Mesenchymal stem cell (in vitro differentiated cells and primary cell): ENCODE data around the gene CUEDC2.

Source experiments
- DNase-seq: peaks from one replicate; pipeline ENCODE4 v3.0.0-alpha.2; 2013
- H2AFZ ChIP-seq: one replicate; pipeline ENCODE4 v1.6.1; 2013; ENCODE audit warnings: low read depth, mild to moderate bottlenecking, control low read depth, inconsistent platforms, low read length, moderate library complexity
- H2AK5ac ChIP-seq: 2 replicates; pipeline ENCODE4 v1.6.1; 2013; ENCODE audit warnings: low read length, moderate library complexity, mild to moderate bottlenecking, inconsistent platforms; ENCODE audit not compliant: severe bottlenecking
- H2BK120ac ChIP-seq: one replicate; pipeline ENCODE4 v1.6.1; 2013; ENCODE audit warnings: low read depth, mild to moderate bottlenecking, inconsistent platforms, low read length, moderate library complexity
- H2BK12ac ChIP-seq, 2 experiments: one replicate each; pipeline ENCODE4 v1.6.1; 2013; ENCODE audit warnings: inconsistent platforms in 2 of 2, low read length in 2 of 2, mild to moderate bottlenecking in 2 of 2, moderate library complexity in 2 of 2, control low read depth in 1 of 2
- H2BK15ac ChIP-seq: one replicate; pipeline ENCODE4 v1.6.1; 2013; ENCODE audit warnings: mild to moderate bottlenecking, low read depth, inconsistent platforms; ENCODE audit not compliant: poor library complexity, severe bottlenecking
- H2BK5ac ChIP-seq: 2 replicates; pipeline ENCODE4 v1.6.1; 2013; ENCODE audit warnings: low read depth, mild to moderate bottlenecking, low read length, control low read depth, inconsistent platforms; ENCODE audit not compliant: poor library complexity, severe bottlenecking
- H3K14ac ChIP-seq, 2 experiments: one replicate each; pipeline ENCODE4 v1.6.1; 2013; ENCODE audit warnings: inconsistent platforms in 2 of 2, low read length in 2 of 2, control low read depth in 1 of 2, mild to moderate bottlenecking in 1 of 2, moderate library complexity in 1 of 2
- H3K18ac ChIP-seq, 2 experiments: one replicate each; pipeline ENCODE4 v1.6.1; 2013; ENCODE audit warnings: inconsistent platforms in 2 of 2, low read length in 2 of 2, control low read depth in 1 of 2, low read depth in 1 of 2, mild to moderate bottlenecking in 1 of 2
- H3K23ac ChIP-seq, 2 experiments: one replicate each; pipeline ENCODE4 v1.6.1; 2013; ENCODE audit warnings: inconsistent platforms in 2 of 2, low read length in 2 of 2, mild to moderate bottlenecking in 2 of 2, moderate library complexity in 2 of 2, control low read depth in 1 of 2
- H3K27ac ChIP-seq: 2 replicates; pipeline ENCODE4 v1.5.1; 2013; ENCODE audit warnings: mild to moderate bottlenecking, moderate library complexity, low read length, control low read depth, inconsistent platforms; ENCODE audit not compliant: poor library complexity, severe bottlenecking
- H3K27me3 ChIP-seq, 2 experiments: 2 replicates each; pipeline versions ENCODE4 v1.6.1 to v1.7.0; 2013; ENCODE audit warnings: low read length in 2 of 2, mild to moderate bottlenecking in 2 of 2, moderate library complexity in 2 of 2, control low read depth in 1 of 2, inconsistent platforms in 1 of 2; ENCODE audit not compliant: control insufficient read depth in 1 of 2, insufficient read depth in 1 of 2
- H3K36me3 ChIP-seq, 2 experiments: 2 replicates each; pipeline versions ENCODE4 v1.6.1 to v1.7.0; 2013; ENCODE audit warnings: low read length in 2 of 2, control low read depth in 1 of 2, inconsistent platforms in 1 of 2, low read depth in 1 of 2, mild to moderate bottlenecking in 1 of 2; ENCODE audit not compliant: insufficient read depth in 2 of 2, control insufficient read depth in 1 of 2
- H3K4ac ChIP-seq, 2 experiments: one replicate each; pipeline ENCODE4 v1.6.1; 2013; ENCODE audit warnings: inconsistent platforms in 2 of 2, low read length in 2 of 2, mild to moderate bottlenecking in 2 of 2, moderate library complexity in 2 of 2, control low read depth in 1 of 2, low read depth in 1 of 2
- H3K4me1 ChIP-seq: 2 replicates; pipeline ENCODE4 v1.6.1; 2013; ENCODE audit warnings: low read depth, low read length, control low read depth; ENCODE audit not compliant: control insufficient read depth, insufficient read depth
- H3K4me2 ChIP-seq: 2 replicates; pipeline ENCODE4 v1.6.1; 2013; ENCODE audit warnings: low read length, mild to moderate bottlenecking, inconsistent platforms; ENCODE audit not compliant: poor library complexity, severe bottlenecking
- H3K4me3 ChIP-seq, 2 experiments: 2 replicates each; pipeline versions ENCODE4 v1.5.1 to v1.7.0; 2013; ENCODE audit warnings: low read length in 2 of 2, mild to moderate bottlenecking in 2 of 2, control low read depth in 1 of 2, low read depth in 1 of 2; ENCODE audit not compliant: insufficient read depth in 1 of 2
- H3K79me1 ChIP-seq: replicated peaks from 2 replicates; pipeline ENCODE4 v1.6.1; 2013; ENCODE audit warnings: mild to moderate bottlenecking, control low read depth, low read length, inconsistent platforms; ENCODE audit not compliant: poor library complexity, severe bottlenecking
- H3K9ac ChIP-seq: 2 replicates; pipeline ENCODE4 v1.7.0; 2013; ENCODE audit warnings: mild to moderate bottlenecking, low read length, moderate library complexity
- H3K9me3 ChIP-seq: 2 replicates; pipeline ENCODE4 v1.7.0; 2013; ENCODE audit warnings: mild to moderate bottlenecking, low read length; ENCODE audit not compliant: control insufficient read depth
- H4K8ac ChIP-seq: one replicate; pipeline ENCODE4 v1.6.1; 2013; ENCODE audit warnings: inconsistent platforms, mild to moderate bottlenecking, low read length, moderate library complexity
- H4K91ac ChIP-seq: one replicate; pipeline ENCODE4 v1.6.1; 2013; ENCODE audit warnings: mild to moderate bottlenecking, low read length, inconsistent platforms
- WGBS: methylation state at CpG from one replicate; pipeline ENCODE4 v1.1.7; 2013; ENCODE audit warnings: mixed read lengths; 5-methylcytosine and 5-hydroxymethylcytosine counted together

The CUEDC2 gene

GRCh38 chr10:102450374-102451104 is 18.2 kb upstream of the CUEDC2 start:
- H2AFZ ChIP-seq: peak overlapping the region; percentile 55
- WGBS: under 1% methylated on average over 71 of the region's 104 CpGs
- peak overlapping the region; percentile 11 for H2BK120ac ChIP-seq
- H3K9me3 ChIP-seq: no peaks in the 10 kb centered on the region
- H3K4ac ChIP-seq: peak overlapping the region; percentile 35 to 91
- H3K23ac ChIP-seq: peak overlapping the region in 1 of 2 experiments; percentile 34
- peak overlapping the region; percentile 9 for H2BK5ac ChIP-seq
- peak overlapping the region; percentile 78 for H4K91ac ChIP-seq
- H2BK12ac ChIP-seq: peak overlapping the region; percentile 38 to 63
- H3K14ac ChIP-seq: peak overlapping the region in 1 of 2 experiments; percentile 91
- peak overlapping the region; percentile 95 for H2BK15ac ChIP-seq
- H3K4me2 ChIP-seq: peak overlapping the region; percentile 83
- peak overlapping the region; percentile 88 to 93 for H3K4me3 ChIP-seq
- H3K18ac ChIP-seq: peak overlapping the region; percentile 81 to 89
- peaks cover 0 to 7% of the 10 kb centered on the region in 2 experiments for H3K36me3 ChIP-seq
- H3K27me3 ChIP-seq: no peaks in the 10 kb centered on the region
- H4K8ac ChIP-seq: peak overlapping the region; percentile 96
- peak overlapping the region; percentile 87 for H3K9ac ChIP-seq
- peaks cover 10% of the 10 kb centered on the region for H3K79me1 ChIP-seq
- H3K27ac ChIP-seq: no peak overlapping the region
- peaks cover 32% of the 10 kb centered on the region for H3K4me1 ChIP-seq
- DNase-seq: peak; percentile 65
- no peak overlapping the region for H2AK5ac ChIP-seq

- Histone ChIP-seq H2BK5ac (no peak overlapping the region), H3K79me1 (peaks cover 10% of the 10 kb centered on the region), H3K23ac (peak overlapping the region in 1 of 2 experiments; percentile 34), H3K4me2 (peak overlapping the region; percentile 83), H4K8ac (peak overlapping the region; percentile 90), H2BK15ac (no peak overlapping the region), H3K36me3 (peaks cover 0 to 7% of the 10 kb centered on the region in 2 experiments), H2BK120ac (no peak overlapping the region), H3K9ac (peak overlapping the region; percentile 87), H3K4me3 (peak overlapping the region; percentile 88 to 93), H3K14ac (peak overlapping the region in 1 of 2 experiments; percentile 82), H3K18ac (peak overlapping the region; percentile 81 to 89), H3K27me3 (no peaks in the 10 kb centered on the region), H2BK12ac (peak overlapping the region in 1 of 2 experiments; percentile 42), H3K4me1 (peaks cover 29% of the 10 kb centered on the region), H4K91ac (peak overlapping the region; percentile 78), H2AFZ (peak overlapping the region; percentile 55), H3K4ac (peak overlapping the region; percentile 18 to 60), H3K27ac (peak overlapping the region; percentile 1), H3K9me3 (no peaks in the 10 kb centered on the region), H2AK5ac (no peak overlapping the region)
- 0% methylated on average over 11 of the region's 11 CpGs for WGBS
- DNase-seq: no peak
These were observed 17.7 kb upstream of the CUEDC2 start for GRCh38 chr10:102450124-102450373.

GRCh38 chr10:102449321-102450123 is 17.1 kb upstream of the CUEDC2 start:
- Histone ChIP-seq H4K91ac (no peak overlapping the region), H3K9ac (peak overlapping the region; percentile 87), H3K36me3 (peaks cover 0 to 7% of the 10 kb centered on the region in 2 experiments), H3K23ac (no peak overlapping the region), H3K27me3 (no peaks in the 10 kb centered on the region), H2AFZ (peak overlapping the region; percentile 55), H3K14ac (peak overlapping the region in 1 of 2 experiments; percentile 82), H4K8ac (no peak overlapping the region), H3K4me1 (peaks cover 26% of the 10 kb centered on the region), H3K27ac (peak overlapping the region; percentile 1), H2BK12ac (peak overlapping the region in 1 of 2 experiments; percentile 42), H3K4me2 (peak overlapping the region; percentile 83), H3K4ac (no peak overlapping the region), H2BK5ac (no peak overlapping the region), H3K4me3 (peak overlapping the region; percentile 88 to 93), H2BK120ac (no peak overlapping the region), H2BK15ac (no peak overlapping the region), H2AK5ac (no peak overlapping the region), H3K79me1 (peaks cover 10% of the 10 kb centered on the region), H3K18ac (no peak overlapping the region), H3K9me3 (no peaks in the 10 kb centered on the region)
- peak; percentile 33 for DNase-seq
- 15% methylated on average over 29 of the region's 30 CpGs for WGBS

- H3K9ac ChIP-seq: no peak overlapping the region
- H4K8ac ChIP-seq: no peak overlapping the region
- H3K27me3 ChIP-seq: peaks cover 0 to 11% of the 10 kb centered on the region in 2 experiments
- no peak overlapping the region for H3K4me3 ChIP-seq
- H3K79me1 ChIP-seq: no peaks in the 10 kb centered on the region
- no peak overlapping the region for H2AK5ac ChIP-seq
- H4K91ac ChIP-seq: no peak overlapping the region
- peaks cover 5% of the 10 kb centered on the region for H3K4me1 ChIP-seq
- no peak overlapping the region for H2BK5ac ChIP-seq
- no peak overlapping the region for H2BK12ac ChIP-seq
- H3K14ac ChIP-seq: no peak overlapping the region
- H3K27ac ChIP-seq: no peak overlapping the region
- no CpG with 5 or more reads among the region's 2 CpGs for WGBS
- H3K36me3 ChIP-seq: no peaks in the 10 kb centered on the region
- DNase-seq: no peak
- H2BK120ac ChIP-seq: no peak overlapping the region
- H3K23ac ChIP-seq: no peak overlapping the region
- H3K4me2 ChIP-seq: no peak overlapping the region
- no peaks in the 10 kb centered on the region for H3K9me3 ChIP-seq
- no peak overlapping the region for H3K4ac ChIP-seq
- no peak overlapping the region for H2BK15ac ChIP-seq
- H2AFZ ChIP-seq: no peak overlapping the region
- H3K18ac ChIP-seq: no peak overlapping the region
These were observed 12.5 kb upstream of the CUEDC2 start for GRCh38 chr10:102444851-102445250.
